Calu3 (cell line): Measurements from ENCODE around the gene BMI1. TPM values are rescaled to one million over a fixed set of nuclear protein-coding genes. Genes with fewer than 3 reads are reported as not detected.

ENCODE experiments used
- BruUV-seq: library from RNA; stranded (reverse); fragments of 400-500 nt; replicated peaks from 2 replicates; lab custom pipeline; 2021; lab: Mats Ljungman, UMichigan
- CTCF ChIA-PET: fragments of 300-600 bp; sonication (Branson Sonifier 250); formaldehyde crosslinking; loops from one replicate; lab custom pipeline; 2022; ENCODE audit warnings: antibody characterized with exemption; lab: Charles Lee
- DNase-seq: peaks from one replicate; pipeline ENCODE4 v3.0.0; 2022
- H3K27ac Mint-ChIP-seq: one replicate; pipeline ENCODE4 v1.8.0; 2022; ENCODE audit warnings: mixed read lengths; ENCODE audit not compliant: unreplicated experiment
- H3K27me3 Mint-ChIP-seq: one replicate; pipeline ENCODE4 v1.8.0; 2022; ENCODE audit warnings: mixed read lengths; ENCODE audit not compliant: unreplicated experiment
- H3K36me3 Mint-ChIP-seq: one replicate; pipeline ENCODE4 v1.8.0; 2022; ENCODE audit warnings: mild to moderate bottlenecking, moderate library complexity, mixed read lengths; ENCODE audit not compliant: insufficient read depth, unreplicated experiment
- H3K4me1 Mint-ChIP-seq: one replicate; pipeline ENCODE4 v1.8.0; 2022; ENCODE audit warnings: mild to moderate bottlenecking, low read depth, mixed read lengths; ENCODE audit not compliant: unreplicated experiment
- H3K4me3 Mint-ChIP-seq: one replicate; pipeline ENCODE4 v1.8.0; 2022; ENCODE audit warnings: mild to moderate bottlenecking, low read depth, moderate library complexity, mixed read lengths; ENCODE audit not compliant: unreplicated experiment
- H3K9me3 Mint-ChIP-seq: one replicate; pipeline ENCODE4 v1.8.0; 2022; ENCODE audit warnings: low read depth, mixed read lengths; ENCODE audit not compliant: unreplicated experiment
- intact Hi-C: fragments of 100-400 bp; cut with micrococcal nuclease; formaldehyde crosslinking; loops from one replicate; pipeline ENCODE4 v1.10.0; 2022; ENCODE audit not compliant: unreplicated experiment
- total RNA-seq: library from RNA; stranded (reverse); gene quantifications from 2 replicates; pipeline ENCODE4 v1.2.3, GENCODE V29; 2022
- TF ChIP-seq, protein P1 (sequence below): fragments of 200-600 bp; IDR thresholded peaks from one replicate; pipeline ENCODE4 v1.8.0; 2022; ENCODE audit warnings: antibody characterized with exemption; ENCODE audit not compliant: unreplicated experiment

BMI1 gene
- total RNA-seq, 1 experiment from 2014 or later, result 41.6 TPM

DNA sequence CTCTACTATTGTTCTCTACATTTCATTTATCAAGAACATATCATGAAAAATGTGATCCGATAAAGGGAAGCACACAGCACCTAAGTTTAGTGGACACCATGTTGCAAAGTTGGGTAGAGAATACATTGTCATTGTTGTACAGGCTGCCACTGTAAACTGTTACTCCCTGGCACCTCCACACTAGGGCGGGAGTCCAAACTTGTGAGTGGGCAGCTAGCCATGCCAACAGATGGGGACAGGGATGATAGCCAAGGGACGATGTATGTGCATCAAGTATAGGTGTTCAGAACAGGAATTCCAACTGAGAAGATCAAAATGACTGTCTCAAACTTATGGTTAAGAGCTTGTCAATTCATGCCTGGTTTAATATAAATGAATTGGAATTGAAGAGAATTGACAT lies 35.8 kb upstream of the BMI1 start:
- no TSS peak for BruUV-seq
- CTCF ChIA-PET, result interaction anchor here (0.7 kb wide), 1 partner anchor 879 kb away, joined by 5 read pairs; no protein-coding TSS in a partner anchor
- no peaks in the 10 kb centered on the region for H3K9me3 Mint-ChIP-seq
- no peak for DNase-seq
- TF ChIP-seq, protein P1, sequence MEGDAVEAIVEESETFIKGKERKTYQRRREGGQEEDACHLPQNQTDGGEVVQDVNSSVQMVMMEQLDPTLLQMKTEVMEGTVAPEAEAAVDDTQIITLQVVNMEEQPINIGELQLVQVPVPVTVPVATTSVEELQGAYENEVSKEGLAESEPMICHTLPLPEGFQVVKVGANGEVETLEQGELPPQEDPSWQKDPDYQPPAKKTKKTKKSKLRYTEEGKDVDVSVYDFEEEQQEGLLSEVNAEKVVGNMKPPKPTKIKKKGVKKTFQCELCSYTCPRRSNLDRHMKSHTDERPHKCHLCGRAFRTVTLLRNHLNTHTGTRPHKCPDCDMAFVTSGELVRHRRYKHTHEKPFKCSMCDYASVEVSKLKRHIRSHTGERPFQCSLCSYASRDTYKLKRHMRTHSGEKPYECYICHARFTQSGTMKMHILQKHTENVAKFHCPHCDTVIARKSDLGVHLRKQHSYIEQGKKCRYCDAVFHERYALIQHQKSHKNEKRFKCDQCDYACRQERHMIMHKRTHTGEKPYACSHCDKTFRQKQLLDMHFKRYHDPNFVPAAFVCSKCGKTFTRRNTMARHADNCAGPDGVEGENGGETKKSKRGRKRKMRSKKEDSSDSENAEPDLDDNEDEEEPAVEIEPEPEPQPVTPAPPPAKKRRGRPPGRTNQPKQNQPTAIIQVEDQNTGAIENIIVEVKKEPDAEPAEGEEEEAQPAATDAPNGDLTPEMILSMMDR, result no peak
- no peak overlapping the region for H3K27ac Mint-ChIP-seq
- peaks cover 6% of the 10 kb centered on the region for H3K27me3 Mint-ChIP-seq
- intact Hi-C loops, result no loop called here
- no peaks in the 10 kb centered on the region for H3K4me1 Mint-ChIP-seq
- no peaks in the 10 kb centered on the region for H3K36me3 Mint-ChIP-seq
- no peak overlapping the region for H3K4me3 Mint-ChIP-seq

DNA sequence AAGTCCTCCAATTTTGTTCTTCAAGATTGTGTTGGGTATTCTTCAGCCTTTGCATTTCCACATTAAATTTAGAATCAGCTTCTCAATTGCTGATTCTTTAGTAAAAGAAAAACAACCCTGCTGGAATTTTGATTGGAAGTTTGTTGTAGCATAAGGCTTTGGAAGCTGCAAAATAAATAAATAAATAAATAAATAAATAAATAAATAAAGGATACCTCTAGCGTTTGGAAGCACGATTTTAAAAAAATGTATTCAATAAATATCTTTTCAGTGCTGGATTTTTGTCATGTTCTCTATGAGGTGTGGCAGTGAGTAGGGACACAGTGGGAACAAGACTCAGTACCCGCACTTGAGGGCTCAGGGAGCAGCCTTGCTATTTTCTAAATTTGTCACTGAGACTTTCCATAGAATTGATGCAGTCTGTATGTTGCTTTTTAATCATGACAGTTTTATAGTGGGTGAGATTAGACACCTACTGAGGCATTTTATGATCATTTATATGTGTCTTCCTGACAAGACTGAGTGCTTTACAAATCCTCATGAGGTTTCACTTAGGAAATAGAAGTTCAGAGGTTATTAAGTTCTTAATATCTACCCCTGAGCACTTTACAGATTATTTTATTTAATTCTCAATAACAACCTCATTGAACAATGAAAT lies 27.0 kb upstream of the BMI1 start:
- TF ChIP-seq, protein P1, result no peak
- intact Hi-C loops, result no loop called here
- Mint-ChIP-seq H3K27ac (no peak overlapping the region), H3K9me3 (no peaks in the 10 kb centered on the region), H3K27me3 (no peaks in the 10 kb centered on the region), H3K36me3 (no peaks in the 10 kb centered on the region), H3K4me1 (no peaks in the 10 kb centered on the region), H3K4me3 (no peak overlapping the region)
- CTCF ChIA-PET, result interaction anchor here (0.7 kb wide), 1 partner anchor 900 kb away, joined by 3 read pairs; no protein-coding TSS in a partner anchor
- BruUV-seq, result no TSS peak
- DNase-seq, result no peak

DNA sequence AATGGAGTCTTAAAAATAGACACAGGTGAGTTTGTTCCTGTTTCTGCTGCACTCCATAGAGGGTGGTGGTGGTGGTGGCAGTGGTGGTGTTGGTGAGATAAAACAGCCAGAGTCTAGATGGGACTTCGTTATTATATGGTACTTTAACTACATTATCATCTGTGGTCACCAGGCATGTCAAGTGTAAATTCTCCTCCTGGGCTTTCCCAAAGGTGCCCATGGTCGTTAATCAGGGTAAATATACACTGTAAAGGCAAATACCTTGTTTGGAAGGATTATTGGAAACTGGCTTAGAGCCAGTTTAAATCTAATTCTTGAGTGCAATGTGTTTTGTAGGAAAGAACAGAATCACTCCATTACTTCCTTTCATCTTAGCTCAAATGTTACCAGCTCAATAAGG lies 26.2 kb upstream of the BMI1 start:
- H3K27ac Mint-ChIP-seq, result no peak overlapping the region
- DNase-seq, result no peak
- BruUV-seq, result no TSS peak
- no peaks in the 10 kb centered on the region for H3K4me1 Mint-ChIP-seq
- no peaks in the 10 kb centered on the region for H3K9me3 Mint-ChIP-seq
- CTCF ChIA-PET, result interaction anchor here (0.6 kb wide), 2 partner anchors 14 to 250 kb away, joined by 5 read pairs; no protein-coding TSS in a partner anchor
- no peaks in the 10 kb centered on the region for H3K27me3 Mint-ChIP-seq
- TF ChIP-seq, protein P1, result no peak
- H3K36me3 Mint-ChIP-seq, result no peaks in the 10 kb centered on the region
- intact Hi-C loops, result no loop called here
- H3K4me3 Mint-ChIP-seq, result no peak overlapping the region

DNA sequence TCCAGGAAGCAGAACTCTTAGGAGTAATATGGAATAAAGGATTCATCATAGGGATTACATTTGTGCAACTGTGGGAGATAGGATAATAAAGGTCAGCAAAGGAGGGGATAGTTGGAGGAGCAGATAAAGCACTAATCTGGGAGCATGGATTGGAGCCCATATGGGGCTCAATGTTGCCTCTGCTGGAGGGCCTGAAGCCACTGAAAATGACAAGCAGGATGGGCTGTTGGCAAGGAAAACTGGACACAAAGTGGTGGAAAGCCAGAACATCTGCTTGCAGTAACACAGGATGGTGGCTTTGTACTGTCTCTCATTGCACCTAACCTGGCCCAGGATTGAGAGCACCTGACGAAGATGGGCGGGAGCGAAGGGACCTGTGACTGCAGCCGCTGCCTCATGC lies 19.7 kb upstream of the BMI1 start:
- H3K27ac Mint-ChIP-seq, result no peak overlapping the region
- CTCF ChIA-PET, result no interaction called here
- no peak for DNase-seq
- TF ChIP-seq, protein P1, result no peak
- intact Hi-C loops, result no loop called here
- no peaks in the 10 kb centered on the region for H3K4me1 Mint-ChIP-seq
- no peaks in the 10 kb centered on the region for H3K27me3 Mint-ChIP-seq
- H3K36me3 Mint-ChIP-seq, result no peaks in the 10 kb centered on the region
- no peaks in the 10 kb centered on the region for H3K9me3 Mint-ChIP-seq
- H3K4me3 Mint-ChIP-seq, result no peak overlapping the region
- BruUV-seq, result no TSS peak
